ENCODE data around the gene SORD.

Gene SORD

DNA sequence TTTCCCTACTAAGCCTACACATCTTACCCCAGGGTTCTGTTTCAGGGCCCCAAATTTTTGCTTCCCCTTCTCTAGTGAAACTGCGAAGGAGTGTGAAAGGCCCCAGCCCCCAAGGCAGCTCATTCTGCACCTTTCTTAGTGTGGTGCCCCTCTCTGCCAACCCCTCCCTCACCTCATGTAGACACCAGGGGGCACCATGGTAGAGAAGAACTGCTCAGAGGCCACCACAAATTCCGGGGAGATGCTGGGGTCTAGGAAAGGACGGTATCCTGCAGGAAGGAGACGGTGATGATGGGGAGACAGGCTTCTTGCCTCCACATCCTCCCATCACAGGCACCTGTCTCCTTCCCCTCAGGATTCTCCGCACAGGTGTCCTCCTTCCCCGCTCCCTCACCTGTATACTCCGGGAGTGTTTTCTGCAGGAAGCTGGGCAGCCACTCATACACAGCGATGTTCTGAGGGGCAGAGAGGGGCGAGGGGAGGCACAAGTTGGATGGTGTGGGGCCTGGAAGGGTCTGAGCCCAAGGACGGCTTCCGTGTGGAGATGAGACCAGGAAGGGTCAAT, 87.3 kb downstream of the SORD start:
- TF ChIP-seq, protein P1, sequence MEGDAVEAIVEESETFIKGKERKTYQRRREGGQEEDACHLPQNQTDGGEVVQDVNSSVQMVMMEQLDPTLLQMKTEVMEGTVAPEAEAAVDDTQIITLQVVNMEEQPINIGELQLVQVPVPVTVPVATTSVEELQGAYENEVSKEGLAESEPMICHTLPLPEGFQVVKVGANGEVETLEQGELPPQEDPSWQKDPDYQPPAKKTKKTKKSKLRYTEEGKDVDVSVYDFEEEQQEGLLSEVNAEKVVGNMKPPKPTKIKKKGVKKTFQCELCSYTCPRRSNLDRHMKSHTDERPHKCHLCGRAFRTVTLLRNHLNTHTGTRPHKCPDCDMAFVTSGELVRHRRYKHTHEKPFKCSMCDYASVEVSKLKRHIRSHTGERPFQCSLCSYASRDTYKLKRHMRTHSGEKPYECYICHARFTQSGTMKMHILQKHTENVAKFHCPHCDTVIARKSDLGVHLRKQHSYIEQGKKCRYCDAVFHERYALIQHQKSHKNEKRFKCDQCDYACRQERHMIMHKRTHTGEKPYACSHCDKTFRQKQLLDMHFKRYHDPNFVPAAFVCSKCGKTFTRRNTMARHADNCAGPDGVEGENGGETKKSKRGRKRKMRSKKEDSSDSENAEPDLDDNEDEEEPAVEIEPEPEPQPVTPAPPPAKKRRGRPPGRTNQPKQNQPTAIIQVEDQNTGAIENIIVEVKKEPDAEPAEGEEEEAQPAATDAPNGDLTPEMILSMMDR (IDR thresholded peaks at IDR 0.05; ENCODE audit: insufficient read depth, missing control alignments), result no peak
- no peak for DNase-seq (ENCODE audit: insufficient read length, low spot score)
- FAIRE-seq, result no peak

DNA sequence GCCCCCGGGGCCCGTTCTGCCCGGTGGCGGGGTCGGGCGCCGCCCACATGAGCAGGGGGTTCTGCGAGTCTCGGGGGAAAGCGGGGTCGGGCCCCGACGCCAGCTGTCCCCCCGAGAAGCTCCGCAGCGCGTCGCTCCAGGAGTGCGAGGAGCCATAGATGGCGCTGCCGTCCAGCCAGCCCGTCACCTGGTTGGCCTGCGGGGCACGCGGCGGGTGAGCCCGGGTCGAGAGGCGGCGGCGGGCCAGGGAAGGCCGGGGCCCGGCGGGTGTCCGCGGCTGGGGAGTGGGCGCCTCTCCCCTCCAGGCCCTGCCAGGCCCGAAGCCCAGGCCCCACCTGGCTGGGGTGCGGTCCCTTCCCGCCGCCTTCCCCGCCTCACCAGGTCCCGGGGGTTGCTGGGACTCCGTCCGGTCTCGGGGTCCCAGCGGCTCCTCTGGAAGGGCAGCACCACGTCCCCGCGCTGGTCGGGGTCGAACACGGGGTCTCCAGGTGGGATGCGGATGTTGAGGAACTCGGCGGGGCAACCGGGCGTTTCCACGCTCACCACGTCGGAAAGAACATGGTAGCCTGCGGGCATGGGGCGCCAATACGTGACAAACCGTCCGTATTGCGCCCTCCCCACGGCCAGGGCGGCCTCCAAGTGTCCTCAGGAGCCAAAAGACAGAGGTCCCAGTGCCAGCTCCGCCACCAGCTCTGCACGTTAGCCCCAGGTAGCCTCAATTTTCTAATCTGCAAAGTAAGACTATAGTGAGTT, 88.6 kb downstream of the SORD start:
- TF ChIP-seq, protein P1 (IDR thresholded peaks at IDR 0.05; ENCODE audit: insufficient read depth, missing control alignments), result no peak
- FAIRE-seq (no peak), DNase-seq (ENCODE audit: insufficient read length, low spot score) (no peak)

DNA sequence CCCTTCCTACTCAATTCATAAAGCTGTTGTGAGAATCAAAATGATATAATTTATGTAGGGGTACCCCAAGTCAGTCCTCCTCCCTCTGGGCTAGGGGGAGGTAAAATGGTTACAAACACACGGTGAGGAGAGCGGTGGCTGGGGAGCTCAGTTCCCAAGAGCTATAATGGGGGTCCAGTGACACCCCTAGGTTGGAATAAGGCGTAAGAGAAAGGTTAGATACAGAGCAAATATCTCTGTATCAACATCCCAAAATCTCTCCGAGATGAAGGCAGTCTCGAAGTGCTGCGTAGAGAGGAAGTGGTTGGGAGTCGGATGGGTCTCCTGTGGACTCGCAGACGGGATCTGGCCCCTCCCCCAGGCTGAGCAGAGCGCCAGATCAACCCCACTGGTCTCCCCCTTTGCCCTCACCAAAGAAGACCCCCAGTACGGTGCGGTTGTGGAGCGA, 89.2 kb downstream of the SORD start:
- TF ChIP-seq, protein P1 (IDR thresholded peaks at IDR 0.05; ENCODE audit: insufficient read depth, missing control alignments), result no peak
- no peak for FAIRE-seq
- no peak for DNase-seq (ENCODE audit: insufficient read length, low spot score)

DNA sequence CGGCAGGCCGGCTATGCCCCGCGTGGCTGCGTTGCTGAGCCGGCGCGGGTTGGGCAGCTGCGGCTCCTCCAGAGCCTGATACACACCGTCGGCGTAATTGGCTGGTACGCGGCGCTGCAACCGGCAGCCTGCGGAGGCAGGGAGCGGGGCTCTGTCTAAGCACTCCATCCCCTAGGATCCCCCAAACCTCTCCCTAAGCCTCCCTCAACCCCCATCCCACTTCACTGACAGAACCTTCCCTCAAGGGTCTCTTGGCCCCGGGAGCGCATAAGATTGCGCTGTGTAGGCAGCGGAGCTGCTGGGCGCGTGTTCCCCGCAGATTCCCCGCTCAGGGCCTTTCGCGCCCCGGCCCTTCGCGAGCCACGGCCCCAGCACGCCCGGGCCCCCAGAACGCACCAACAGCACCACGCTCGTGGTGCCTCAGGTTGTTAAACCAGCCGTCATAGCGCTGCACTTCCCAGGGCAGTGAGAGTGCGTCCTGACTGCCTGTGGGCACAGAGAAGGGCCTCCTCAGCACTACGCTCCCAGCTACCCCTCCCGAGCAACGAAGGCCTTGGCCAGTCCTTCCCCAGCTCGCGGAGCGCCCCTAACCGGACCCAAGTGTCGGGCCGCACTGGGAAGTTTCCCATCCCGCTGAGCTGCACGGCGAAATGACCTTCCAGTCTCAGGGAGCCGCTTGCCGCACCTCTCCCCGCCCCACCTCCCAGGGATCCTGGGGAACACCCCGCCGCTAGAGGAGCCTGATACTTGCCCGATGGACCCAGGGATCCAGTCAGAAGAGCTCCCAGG, 89.8 kb downstream of the SORD start:
- FAIRE-seq, result no peak
- DNase-seq (ENCODE audit: insufficient read length, low spot score), result peak; percentile 60
- TF ChIP-seq, protein P1 (IDR thresholded peaks at IDR 0.05; ENCODE audit: insufficient read depth, missing control alignments), result no peak

DNA sequence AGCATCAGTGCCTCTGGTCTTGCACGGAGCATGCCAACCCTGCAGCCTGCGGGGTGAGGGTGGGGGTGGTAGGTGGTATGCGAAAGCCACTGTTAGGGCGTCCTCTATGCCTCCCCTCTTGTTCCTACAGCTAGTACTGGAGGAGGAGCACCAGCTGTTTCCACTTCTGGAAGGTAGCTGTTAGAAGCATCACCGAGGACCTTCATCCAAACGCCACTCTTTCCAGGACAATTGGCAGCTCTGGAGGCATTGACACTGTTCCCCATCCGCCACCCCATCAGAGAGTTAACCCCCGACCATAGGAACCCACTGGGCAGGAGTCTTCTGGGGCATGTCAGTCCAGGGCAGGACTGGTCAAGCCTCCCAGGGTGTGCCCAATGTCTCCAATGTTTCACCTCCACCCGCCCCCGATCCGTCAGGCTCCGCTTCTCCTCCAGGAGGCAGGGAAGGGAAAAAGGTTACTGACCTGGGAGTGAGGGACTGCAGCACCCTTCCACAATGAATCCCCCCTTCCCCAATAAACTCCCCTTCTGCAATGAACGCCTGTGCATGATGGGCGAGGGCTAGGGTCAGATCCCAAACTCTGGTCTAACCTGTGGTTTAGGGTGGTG, 90.5 kb downstream of the SORD start:
- no peak for DNase-seq (ENCODE audit: insufficient read length, low spot score)
- FAIRE-seq, result no peak
- TF ChIP-seq, protein P1 (IDR thresholded peaks at IDR 0.05; ENCODE audit: insufficient read depth, missing control alignments), result no peak

DNA sequence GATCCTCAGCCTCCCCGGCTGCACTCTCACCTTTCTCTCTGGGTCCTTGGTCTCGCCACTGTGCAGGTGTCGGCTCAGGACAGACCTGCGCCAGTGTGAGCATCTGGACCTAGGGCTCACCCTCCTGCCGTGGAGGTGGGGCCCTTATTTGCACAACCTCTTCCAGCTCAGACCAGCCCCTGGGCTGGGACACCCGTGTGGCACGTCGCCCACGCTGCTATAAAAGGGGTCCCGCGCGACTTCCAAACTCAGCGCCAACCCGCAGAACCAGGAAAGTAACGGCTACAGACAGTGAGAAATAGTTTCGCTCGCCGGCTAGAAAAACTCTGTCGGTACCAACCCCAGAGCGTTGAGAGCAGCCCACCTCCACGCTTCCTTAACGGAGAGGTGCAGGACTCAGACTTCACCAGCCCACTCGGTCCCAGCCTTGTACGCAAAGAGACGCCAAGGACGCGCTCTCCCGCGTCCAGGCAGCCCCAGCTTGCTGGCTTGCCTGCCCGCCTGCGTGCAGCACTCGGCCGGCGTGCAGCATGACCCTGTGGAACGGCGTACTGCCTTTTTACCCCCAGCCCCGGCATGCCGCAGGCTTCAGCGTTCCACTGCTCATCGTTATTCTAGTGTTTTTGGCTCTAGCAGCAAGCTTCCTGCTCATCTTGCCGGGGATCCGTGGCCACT, 91.2 kb downstream of the SORD start, which contains the start of the genes DUOX2 and DUOXA2:
Gene DUOX2 (minus strand): TSS at position 97 of the 675 bp plus-strand sequence. CDS start 761 bp downstream, outside the sequence.
Gene DUOXA2 (plus strand): TSS at position 251 of the 675 bp plus-strand sequence. CDS start 280 bp downstream, at position 531.
- no peak for FAIRE-seq
- TF ChIP-seq, protein P1 (IDR thresholded peaks at IDR 0.05; ENCODE audit: insufficient read depth, missing control alignments), result no peak
- DNase-seq (ENCODE audit: insufficient read length, low spot score), result no peak
